DND-41 (cell line): ENCODE data around the gene PHLPP1.

ENCODE experiments used
- ATAC-seq: fragments of 200-7000 bp; cut with Tn5 transposase; 3 replicates; pipeline ENCODE4 v1.9.1; 2021; ENCODE audit warnings: low read depth; ENCODE audit not compliant: insufficient read depth
- DNase-seq: peaks from one replicate; pipeline ENCODE4 v3.0.0-alpha.2; 2020
- H2AFZ ChIP-seq: 2 replicates; pipeline ENCODE4 v1.6.0; 2012; ENCODE audit warnings: low read depth, low read length
- H3K27ac ChIP-seq: 2 replicates; pipeline ENCODE4 v1.5.1; 2012; ENCODE audit warnings: low read length, inconsistent platforms
- H3K27me3 ChIP-seq: fragments of 200-600 bp; sonication (generic); 2 replicates; pipeline ENCODE4 v1.6.0; 2012; ENCODE audit warnings: low read length, mild to moderate bottlenecking, inconsistent platforms; ENCODE audit not compliant: insufficient read depth, poor library complexity
- H3K36me3 ChIP-seq: 2 replicates; pipeline ENCODE4 v1.5.1; 2012; ENCODE audit warnings: low read length, inconsistent platforms; ENCODE audit not compliant: insufficient read depth
- H3K4me1 ChIP-seq: 2 replicates; pipeline ENCODE4 v1.5.1; 2012; ENCODE audit warnings: mild to moderate bottlenecking, low read length; ENCODE audit not compliant: insufficient read depth
- H3K4me2 ChIP-seq: 2 replicates; pipeline ENCODE4 v1.6.0; 2012; ENCODE audit warnings: mild to moderate bottlenecking, moderate library complexity, low read length, inconsistent platforms; ENCODE audit not compliant: insufficient read depth
- H3K4me3 ChIP-seq, 2 experiments: fragments of 200-600 bp in 1 of 2; shearing (Covaris generic) in 1 of 2; 2 replicates each; pipeline ENCODE4 v1.5.1; 2012 to 2016; ENCODE audit warnings: inconsistent platforms in 2 of 2, low read length in 2 of 2, mild to moderate bottlenecking in 2 of 2, low read depth in 1 of 2, moderate library complexity in 1 of 2
- H3K79me2 ChIP-seq: 2 replicates; pipeline ENCODE4 v1.6.0; 2012; ENCODE audit warnings: low read length, inconsistent platforms; ENCODE audit not compliant: insufficient read depth
- H3K9ac ChIP-seq: 2 replicates; pipeline ENCODE4 v1.6.0; 2012; ENCODE audit warnings: low read depth, mild to moderate bottlenecking, inconsistent platforms, low read length, moderate library complexity
- H3K9me3 ChIP-seq: 2 replicates; pipeline ENCODE4 v1.5.1; 2012; ENCODE audit warnings: low read length, moderate library complexity, mild to moderate bottlenecking, inconsistent platforms; ENCODE audit not compliant: insufficient read depth, severe bottlenecking
- H4K20me1 ChIP-seq: 2 replicates; pipeline ENCODE4 v1.6.0; 2012; ENCODE audit warnings: low read length; ENCODE audit not compliant: insufficient read depth
- EZH2 ChIP-seq: IDR thresholded peaks from 3 replicates; pipeline ENCODE4 v1.6.1; 2012; ENCODE audit warnings: borderline replicate concordance, low read depth, mild to moderate bottlenecking, moderate library complexity, low read length, inconsistent platforms; ENCODE audit not compliant: severe bottlenecking
- TF ChIP-seq, protein P1 (sequence below): IDR thresholded peaks from 2 replicates; pipeline ENCODE4 v1.5.1; 2012; ENCODE audit warnings: borderline replicate concordance, low read length, moderate library complexity, mild to moderate bottlenecking; ENCODE audit not compliant: poor library complexity, severe bottlenecking; ENCODE audit errors: extremely low read depth

Gene PHLPP1

DNA sequence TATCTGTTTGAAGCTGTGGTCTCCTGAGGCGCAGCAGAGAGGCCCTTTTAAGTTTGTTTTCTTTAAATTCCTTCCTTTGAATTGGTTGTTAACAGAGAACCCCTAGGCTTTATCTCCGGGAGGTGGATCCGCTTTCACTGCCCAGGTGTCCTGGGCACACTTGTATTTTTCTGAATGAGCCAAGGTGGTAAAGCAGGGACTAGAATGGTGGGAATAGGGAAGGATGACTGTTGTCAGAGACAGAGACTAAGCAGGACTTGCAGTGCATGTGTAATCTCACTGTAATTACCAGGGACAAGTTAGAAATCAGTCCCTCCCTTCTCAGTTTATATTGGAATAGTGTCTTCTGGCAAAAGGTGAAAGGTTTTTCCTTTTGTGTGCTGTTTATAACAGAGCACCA lies 72.8 kb downstream of the PHLPP1 start:
- no peaks in the 10 kb centered on the region for H3K36me3 ChIP-seq
- ATAC-seq, result no peak
- peak overlapping the region; percentile 32 for H3K4me2 ChIP-seq
- H3K4me1 ChIP-seq, result peaks cover 39% of the 10 kb centered on the region
- DNase-seq, result no peak
- H3K4me3 ChIP-seq, result no peak overlapping the region
- no peak overlapping the region for H2AFZ ChIP-seq
- no peak overlapping the region for H3K9ac ChIP-seq
- no peaks in the 10 kb centered on the region for H3K9me3 ChIP-seq
- TF ChIP-seq, protein P1, sequence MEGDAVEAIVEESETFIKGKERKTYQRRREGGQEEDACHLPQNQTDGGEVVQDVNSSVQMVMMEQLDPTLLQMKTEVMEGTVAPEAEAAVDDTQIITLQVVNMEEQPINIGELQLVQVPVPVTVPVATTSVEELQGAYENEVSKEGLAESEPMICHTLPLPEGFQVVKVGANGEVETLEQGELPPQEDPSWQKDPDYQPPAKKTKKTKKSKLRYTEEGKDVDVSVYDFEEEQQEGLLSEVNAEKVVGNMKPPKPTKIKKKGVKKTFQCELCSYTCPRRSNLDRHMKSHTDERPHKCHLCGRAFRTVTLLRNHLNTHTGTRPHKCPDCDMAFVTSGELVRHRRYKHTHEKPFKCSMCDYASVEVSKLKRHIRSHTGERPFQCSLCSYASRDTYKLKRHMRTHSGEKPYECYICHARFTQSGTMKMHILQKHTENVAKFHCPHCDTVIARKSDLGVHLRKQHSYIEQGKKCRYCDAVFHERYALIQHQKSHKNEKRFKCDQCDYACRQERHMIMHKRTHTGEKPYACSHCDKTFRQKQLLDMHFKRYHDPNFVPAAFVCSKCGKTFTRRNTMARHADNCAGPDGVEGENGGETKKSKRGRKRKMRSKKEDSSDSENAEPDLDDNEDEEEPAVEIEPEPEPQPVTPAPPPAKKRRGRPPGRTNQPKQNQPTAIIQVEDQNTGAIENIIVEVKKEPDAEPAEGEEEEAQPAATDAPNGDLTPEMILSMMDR, result no peak
- TF ChIP-seq EZH2, result no peak
- H3K79me2 ChIP-seq, result peaks cover 2% of the 10 kb centered on the region; the same call in 1 of the 2 replicates
- no peak overlapping the region for H3K27ac ChIP-seq
- peaks cover 51% of the 10 kb centered on the region; the same call in 1 of the 2 replicates for H4K20me1 ChIP-seq
- H3K27me3 ChIP-seq, result no peaks in the 10 kb centered on the region

DNA sequence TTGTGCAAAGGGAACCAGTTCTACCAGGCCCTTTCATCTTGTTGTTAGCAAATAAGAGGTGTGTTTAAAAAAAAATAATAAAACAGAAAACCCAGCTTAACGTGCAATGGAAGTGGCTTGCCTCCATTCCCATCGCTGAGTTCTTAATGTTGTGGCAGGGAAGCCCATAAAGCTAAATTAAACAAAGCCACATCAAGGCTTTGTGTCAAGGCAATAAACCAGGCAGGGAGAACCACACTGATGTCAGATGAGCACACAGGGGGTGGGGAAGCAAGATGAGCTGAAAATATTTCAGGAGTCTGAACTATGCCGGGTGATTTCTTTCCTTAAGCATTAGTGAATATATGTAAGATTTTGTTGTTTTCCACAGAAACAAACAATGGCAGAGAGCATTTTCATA lies 73.5 kb downstream of the PHLPP1 start:
- Histone ChIP-seq H3K27me3 (no peaks in the 10 kb centered on the region), H3K4me2 (peak overlapping the region; percentile 32; the same call in 1 of the 2 replicates), H4K20me1 (peaks cover 49% of the 10 kb centered on the region; the same call in 1 of the 2 replicates), H3K4me3 (no peak overlapping the region), H3K36me3 (no peaks in the 10 kb centered on the region), H3K9ac (no peak overlapping the region), H2AFZ (no peak overlapping the region), H3K27ac (no peak overlapping the region), H3K4me1 (peaks cover 39% of the 10 kb centered on the region), H3K79me2 (peaks cover 2% of the 10 kb centered on the region; the same call in 1 of the 2 replicates), H3K9me3 (no peaks in the 10 kb centered on the region)
- ATAC-seq, result peak; percentile 99
- DNase-seq, result peak; percentile 72
- no peak for TF ChIP-seq EZH2
- TF ChIP-seq, protein P1, result no peak

DNA sequence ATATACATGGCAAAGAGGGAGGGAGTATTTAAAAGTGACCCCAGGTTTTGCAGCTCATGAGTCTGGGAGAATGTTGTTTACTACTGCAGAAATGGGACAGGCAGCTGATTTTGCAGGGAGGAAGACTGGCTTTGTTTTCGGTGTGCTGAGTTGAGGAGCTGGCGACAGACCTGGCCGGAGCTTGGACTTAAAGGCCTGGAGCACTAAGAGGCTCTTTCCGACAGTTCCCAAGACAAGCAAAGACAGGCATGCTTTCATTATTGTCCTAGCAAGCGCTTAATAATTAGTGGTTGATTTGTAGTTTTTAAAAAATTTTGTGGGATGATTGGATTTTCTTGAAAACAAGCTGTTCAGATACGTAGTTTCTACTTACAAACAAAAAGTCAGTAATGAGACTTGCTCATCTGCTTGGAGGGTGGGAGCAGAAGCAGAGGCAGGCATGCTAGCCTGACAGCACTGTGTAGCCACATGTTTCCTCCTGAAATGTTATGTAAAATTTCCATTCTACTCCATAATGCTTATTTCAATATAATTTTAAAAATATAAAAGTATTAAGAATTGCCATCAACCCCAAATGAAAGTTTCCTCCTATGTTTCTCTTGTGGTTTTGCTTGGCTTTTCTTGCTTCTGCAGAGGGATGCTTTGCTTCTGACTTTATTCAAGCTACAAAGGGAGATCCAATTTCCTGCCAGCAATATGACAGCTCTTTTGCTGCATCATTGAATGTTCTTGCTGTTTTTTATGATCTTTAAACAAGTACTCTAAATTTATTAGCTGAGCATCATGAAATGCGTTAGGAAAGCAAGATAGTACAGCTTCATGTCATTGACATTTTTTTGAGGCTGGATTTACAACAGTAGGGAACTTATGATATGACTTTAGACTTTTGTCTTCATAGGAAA lies 75.8 kb downstream of the PHLPP1 start:
- Histone ChIP-seq H3K4me3 (no peak overlapping the region), H3K9me3 (no peaks in the 10 kb centered on the region), H4K20me1 (peaks cover 33% of the 10 kb centered on the region; the same call in 1 of the 2 replicates), H3K4me1 (peaks cover 39% of the 10 kb centered on the region), H3K79me2 (peaks cover 2% of the 10 kb centered on the region; the same call in 1 of the 2 replicates), H3K4me2 (no peak overlapping the region), H3K36me3 (no peaks in the 10 kb centered on the region), H3K9ac (no peak overlapping the region), H3K27me3 (no peaks in the 10 kb centered on the region), H3K27ac (no peak overlapping the region), H2AFZ (no peak overlapping the region)
- no peak for TF ChIP-seq EZH2
- TF ChIP-seq, protein P1, result no peak
- no peak for ATAC-seq
- no peak for DNase-seq
